ENCODE data around the gene PPARA. TPM values are rescaled to one million over a fixed set of nuclear protein-coding genes. Genes with fewer than 3 reads are reported as not detected.

The PPARA gene
- total RNA-seq, 1 experiment from 2014 or later, result 4.9 TPM

DNA sequence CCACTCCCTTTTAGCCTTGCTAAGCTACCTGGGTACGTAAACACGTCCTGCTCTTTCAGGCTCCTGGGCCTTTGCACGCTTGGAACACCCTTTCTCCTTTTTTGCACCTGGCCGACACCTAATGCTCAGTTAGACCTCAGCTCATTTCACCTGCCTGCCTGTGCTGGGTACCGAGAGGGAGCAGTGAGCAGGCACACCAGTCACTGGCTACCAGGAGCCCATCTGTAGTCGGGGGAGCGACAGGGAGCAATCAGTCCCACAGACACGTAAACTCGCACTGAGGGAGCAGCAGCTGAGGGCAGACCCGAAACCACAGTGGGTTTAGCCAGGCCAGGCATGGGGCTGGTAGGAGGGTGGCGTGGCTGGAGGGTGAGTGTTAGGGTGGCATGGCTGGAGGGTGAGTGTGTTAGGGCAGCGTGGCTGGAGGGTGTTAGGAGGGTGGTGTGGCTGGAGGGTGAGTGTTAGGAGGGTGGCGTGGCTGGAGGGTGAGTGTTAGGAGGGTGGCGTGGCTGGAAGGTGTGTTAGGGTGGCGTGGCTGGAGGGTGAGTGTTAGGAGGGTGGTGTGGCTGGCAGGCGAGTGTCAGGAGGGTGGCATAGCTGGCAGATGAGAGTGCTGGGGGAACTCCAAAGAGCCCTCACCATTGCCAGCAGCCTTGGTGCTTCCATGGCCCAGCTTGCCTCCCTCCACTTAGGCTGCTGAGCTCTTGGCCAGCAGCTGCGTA, 140.0 kb downstream of the PPARA start:
- no peaks in the 10 kb centered on the region for H3K9me3 ChIP-seq (replicated peaks)
- DNase-seq (ENCODE audit: low read depth in 1 of 2, low spot score in 2 of 2), result no peak
- H3K36me3 ChIP-seq, result peaks cover 39% of the 10 kb centered on the region
- H3K27ac ChIP-seq, result no peak overlapping the region
- H3K4me3 ChIP-seq, result no peak overlapping the region
- peaks cover 3% of the 10 kb centered on the region for H3K4me1 ChIP-seq (replicated peaks)
- H3K27me3 ChIP-seq (replicated peaks), result no peaks in the 10 kb centered on the region

DNA sequence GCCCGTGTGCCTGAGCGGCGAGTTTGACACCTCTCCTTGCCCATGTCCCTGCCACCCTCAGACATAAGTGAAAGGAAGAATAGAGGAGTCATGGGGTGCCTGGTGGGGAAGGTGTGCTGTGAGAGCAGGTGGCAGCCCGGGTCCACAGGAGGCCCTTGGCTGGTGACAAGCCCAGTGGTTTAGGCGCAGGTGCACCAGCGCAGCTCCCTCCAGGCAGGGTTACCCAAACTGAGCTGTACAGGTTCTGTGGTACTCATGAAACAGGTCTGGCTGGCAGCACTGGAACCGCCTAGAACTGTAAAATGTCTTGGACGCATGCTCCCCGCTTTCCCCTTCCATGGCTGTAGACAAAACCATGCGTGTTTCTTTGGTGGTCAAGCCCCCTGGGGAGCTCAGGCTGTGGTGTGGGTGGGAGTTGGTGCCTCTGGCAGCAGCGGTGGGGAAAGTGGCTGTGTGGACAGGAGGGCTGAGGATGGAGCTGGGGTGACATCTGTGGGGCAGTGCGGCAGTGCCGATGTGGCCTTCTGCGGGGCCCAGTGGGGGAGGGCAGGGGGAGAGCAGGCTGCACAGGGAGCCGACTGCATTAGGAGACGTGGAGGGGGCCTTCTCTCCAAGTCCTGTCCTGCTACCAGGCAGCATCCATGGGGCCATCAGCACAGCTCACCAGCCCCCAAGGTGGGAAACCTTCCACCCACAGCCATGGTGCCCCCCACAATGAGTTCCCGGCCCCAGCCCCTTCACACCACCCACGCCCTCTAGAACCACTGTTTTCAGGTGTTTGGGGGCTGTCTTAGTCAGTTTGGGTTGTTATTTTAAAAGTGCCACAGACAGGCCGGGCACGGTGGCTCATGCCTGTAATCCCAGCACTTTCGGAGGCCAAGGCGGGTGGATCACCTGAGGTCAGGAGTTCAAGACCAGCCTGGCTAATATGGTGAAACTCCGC, 140.8 kb downstream of the PPARA start:
- Histone ChIP-seq H3K4me1 (replicated peaks) (peaks cover 11% of the 10 kb centered on the region), H3K4me3 (no peak overlapping the region), H3K9me3 (replicated peaks) (no peaks in the 10 kb centered on the region), H3K27ac (no peak overlapping the region), H3K27me3 (replicated peaks) (no peaks in the 10 kb centered on the region), H3K36me3 (peaks cover 34% of the 10 kb centered on the region)
- DNase-seq (ENCODE audit: low read depth in 1 of 2, low spot score in 2 of 2), result no peak

DNA sequence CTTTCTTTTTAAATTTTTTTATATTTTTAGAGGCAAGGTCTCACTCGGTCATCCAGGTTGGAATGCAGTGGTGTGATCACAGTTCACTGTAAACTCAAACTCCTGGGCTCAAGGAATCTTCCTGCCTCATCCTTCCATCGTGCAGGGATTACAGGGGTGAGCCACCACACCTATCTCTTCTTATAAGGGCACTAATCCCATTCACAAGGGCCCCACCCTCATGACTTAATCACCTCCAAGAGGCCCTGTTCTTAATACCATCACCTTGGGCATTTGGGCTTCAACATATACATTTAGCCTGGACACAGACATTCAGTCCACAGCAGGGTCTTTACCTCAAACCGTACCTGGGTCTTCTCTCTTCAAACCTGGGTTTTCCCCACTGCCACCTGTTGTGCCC, 141.8 kb downstream of the PPARA start:
- no peak overlapping the region for H3K27ac ChIP-seq
- H3K4me1 ChIP-seq (replicated peaks), result peaks cover 14% of the 10 kb centered on the region
- peaks cover 32% of the 10 kb centered on the region for H3K36me3 ChIP-seq
- H3K4me3 ChIP-seq, result no peak overlapping the region
- no peaks in the 10 kb centered on the region for H3K27me3 ChIP-seq (replicated peaks)
- no peak for DNase-seq (ENCODE audit: low read depth in 1 of 2, low spot score in 2 of 2)
- no peaks in the 10 kb centered on the region for H3K9me3 ChIP-seq (replicated peaks)

DNA sequence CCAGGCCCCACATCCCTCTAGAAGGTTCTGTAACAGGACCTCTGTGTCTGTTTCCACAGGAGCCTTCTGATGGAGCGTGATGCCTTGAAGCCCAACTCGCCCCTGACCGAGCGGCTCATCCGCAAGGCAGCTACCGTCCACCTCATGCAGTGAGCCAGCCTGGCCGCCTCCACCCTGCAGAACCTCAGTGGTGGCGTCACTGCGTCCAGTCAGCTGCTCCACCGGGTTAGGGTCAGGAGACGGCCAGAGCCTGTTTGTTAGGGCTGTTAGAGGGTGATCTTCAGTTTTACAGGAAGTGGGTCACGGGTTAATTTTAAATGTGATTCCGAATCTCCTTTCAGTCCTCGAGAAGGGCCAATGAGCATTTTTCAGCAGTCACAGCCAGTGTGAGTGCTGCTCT, 142.4 kb downstream of the PPARA start:
- Histone ChIP-seq H3K27ac (no peak overlapping the region), H3K27me3 (replicated peaks) (no peaks in the 10 kb centered on the region), H3K9me3 (replicated peaks) (no peaks in the 10 kb centered on the region), H3K4me3 (no peak overlapping the region), H3K4me1 (replicated peaks) (peaks cover 17% of the 10 kb centered on the region), H3K36me3 (peaks cover 35% of the 10 kb centered on the region)
- no peak for DNase-seq (ENCODE audit: low read depth in 1 of 2, low spot score in 2 of 2)

Other genes starting within 250 kb of the PPARA start
- 0.18 TPM in 1 of 2 replicates, not detected in the other for gene WNT7B, start 173.4 kb upstream of the PPARA start, total RNA-seq (2014; rRNA removed; shearing (Covaris generic))
- gene CDPF1, start 99.8 kb downstream of the PPARA start, total RNA-seq (2014; rRNA removed; shearing (Covaris generic)), result 10.9 and 18.1 TPM in 2 replicates
- gene PKDREJ, start 112.8 kb downstream of the PPARA start, total RNA-seq (2014; rRNA removed; shearing (Covaris generic)), result not detected in 2 replicates
- 47.1 and 58.1 TPM in 2 replicates for gene TTC38, start 117.5 kb downstream of the PPARA start, total RNA-seq (2014; rRNA removed; shearing (Covaris generic))
- gene GTSE1, start 146.3 kb downstream of the PPARA start, total RNA-seq (2014; rRNA removed; shearing (Covaris generic)), result 22.4 and 36.2 TPM in 2 replicates
- gene TRMU, start 185.2 kb downstream of the PPARA start, total RNA-seq (2014; rRNA removed; shearing (Covaris generic)), result 59.5 and 60.9 TPM in 2 replicates